Measurements from ENCODE around the gene HUNK. TPM values are rescaled to one million over a fixed set of nuclear protein-coding genes. Genes with fewer than 3 reads are reported as not detected.

The HUNK gene
- total and polyA plus RNA-seq, 2 of the 8 experiments (the other 6 are each of a cell fraction or from before 2014, with no cell fraction given): 1.9 to 10.2 TPM

DNA sequence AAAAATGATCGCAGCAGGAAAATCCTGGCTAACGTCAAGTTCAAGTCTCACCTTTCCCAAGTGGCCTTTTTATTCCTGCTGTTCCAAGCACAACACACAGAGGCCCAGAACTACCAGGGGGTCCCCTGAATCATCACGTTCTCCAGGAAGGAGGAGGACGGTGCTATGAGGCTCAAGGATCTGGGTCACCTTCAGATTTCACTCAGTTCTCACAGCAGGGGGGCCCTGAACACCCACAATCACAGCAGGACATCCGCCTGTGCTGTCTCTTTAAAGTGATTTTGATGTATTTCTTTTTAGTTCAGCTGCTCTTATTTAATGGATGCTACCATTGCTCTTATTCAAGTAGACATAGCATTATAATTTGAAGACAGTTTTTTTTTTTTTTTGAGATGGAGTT, 173.4 kb downstream of the HUNK start:
- peaks cover 0 to 8% of the 10 kb centered on the region in 2 experiments; a peak in 2 of 4 replicates for H3K9me3 ChIP-seq (ENCODE audit: insufficient read depth in 2 of 2, low read depth in 1 of 2, low read length in 1 of 2)
- no peak overlapping the region for H2BK120ac ChIP-seq (replicated peaks; ENCODE audit: low read depth, low read length)
- H3K4me2 ChIP-seq (ENCODE audit: insufficient read depth in 1 of 2, low read depth in 2 of 2, low read length in 2 of 2): no peak overlapping the region
- no peak overlapping the region for H2AFZ ChIP-seq (ENCODE audit: low read length)
- POLR2A ChIA-PET (ENCODE audit: partially characterized antibody): no interaction called here
- no peak overlapping the region for H3K18ac ChIP-seq (ENCODE audit: extremely low read depth, low read length)
- H4K5ac ChIP-seq (ENCODE audit: insufficient read length, low read depth, low read length): no peak overlapping the region
- H2AK5ac ChIP-seq (ENCODE audit: low read depth, low read length): no peak overlapping the region
- H4K8ac ChIP-seq (ENCODE audit: extremely low read depth, insufficient read depth, low read length): peak overlapping the region; percentile 11; the same call in 1 of the 2 replicates
- no peak overlapping the region for H4K91ac ChIP-seq (replicated peaks; ENCODE audit: insufficient read length, low read length)
- no peaks in the 10 kb centered on the region for H3K36me3 ChIP-seq (ENCODE audit: control insufficient read depth in 2 of 4, insufficient read depth in 4 of 4, low read length in 3 of 4)
- WGBS, 2 experiments (ENCODE audit: extremely low coverage in 1 of 2, insufficient coverage in 1 of 2, insufficient read length in 1 of 2, insufficient replicate concordance in 2 of 2, low coverage in 1 of 2, low lambda C conversion rate in 2 of 2, missing lambda C conversion rate in 1 of 2): 71% methylated on average over 5 of the region's 5 CpGs; no CpG with 5 or more reads in 1 of the 2 experiments
- H3K27me3 ChIP-seq (replicated peaks in 1 of 4; ENCODE audit: control insufficient read depth in 3 of 4, extremely low read depth in 1 of 4, insufficient read depth in 3 of 4, low read length in 3 of 4): no peaks in the 10 kb centered on the region; a peak in 1 of 7 replicates
- no peak for TF ChIP-seq RNF2 (IDR thresholded peaks at IDR 0.05; ENCODE audit: borderline replicate concordance, low read depth, low read length, missing control alignments, poor library complexity, severe bottlenecking)
- no peak for TF ChIP-seq PHF8 (conservative IDR thresholded peaks at IDR 0.05; ENCODE audit: low read depth, low read length)
- TF ChIP-seq ASH2L (IDR thresholded peaks at IDR 0.05; ENCODE audit: low read length): no peak
- no peak for TF ChIP-seq GTF2F1 (IDR thresholded peaks at IDR 0.05; ENCODE audit: borderline replicate concordance, low read depth, low read length)
- no peak overlapping the region for H2BK12ac ChIP-seq (ENCODE audit: low read depth, low read length)
- H3K23ac ChIP-seq (ENCODE audit: insufficient read length): no peak overlapping the region
- H3K4me3 ChIP-seq (ENCODE audit: extremely low read depth in 1 of 4, insufficient read depth in 2 of 4, low read depth in 3 of 4, low read length in 4 of 4): no peak overlapping the region
- H3K23me2 ChIP-seq (ENCODE audit: low read depth, low read length): peaks cover 2% of the 10 kb centered on the region; the same call in 1 of the 2 replicates
- no peak overlapping the region for H2BK15ac ChIP-seq (ENCODE audit: low read length)
- H2BK5ac ChIP-seq (ENCODE audit: low read depth, low read length): no peak overlapping the region
- H4K20me1 ChIP-seq (replicated peaks in 1 of 2; ENCODE audit: control insufficient read depth in 1 of 2, insufficient read depth in 2 of 2, low read length in 2 of 2): peaks cover 0 to 1% of the 10 kb centered on the region in 2 experiments
- no peaks in the 10 kb centered on the region for H3K79me1 ChIP-seq (ENCODE audit: low read depth, low read length)
- FAIRE-seq (no peak), DNase-seq (ENCODE audit: low read depth in 1 of 2, low spot score in 2 of 2) (no peak)
- peaks cover 0 to 5% (median 1%) of the 10 kb centered on the region in 4 experiments; a peak in 1 of 7 replicates for H3K4me1 ChIP-seq (replicated peaks in 1 of 4; ENCODE audit: control insufficient read depth in 3 of 4, insufficient read depth in 4 of 4, low read length in 3 of 4)
- CTCF ChIA-PET (ENCODE audit: partially characterized antibody): interaction anchor here (0.7 kb wide), 1 partner anchor 393 kb away, joined by 4 read pairs; no protein-coding TSS in a partner anchor
- no peak overlapping the region for H3K4ac ChIP-seq (replicated peaks; ENCODE audit: insufficient read length, low read depth, low read length)
- no peak overlapping the region for H3K9ac ChIP-seq (replicated peaks in 1 of 4; ENCODE audit: extremely low read depth in 1 of 4, low read depth in 3 of 4, low read length in 3 of 4)
- no peak overlapping the region for H3K14ac ChIP-seq (ENCODE audit: insufficient read length)
- no peak overlapping the region for H3K27ac ChIP-seq (ENCODE audit: low read depth, low read length)
- H2BK20ac ChIP-seq (ENCODE audit: low read length): no peak overlapping the region
- no peaks in the 10 kb centered on the region; a peak in 1 of 4 replicates for H3K79me2 ChIP-seq (ENCODE audit: control insufficient read depth in 1 of 2, insufficient read depth in 2 of 2, low read length in 2 of 2)
- H3K56ac ChIP-seq (replicated peaks; ENCODE audit: insufficient read length, low read depth, low read length): no peak overlapping the region
